Adrenal gland (tissue), 5 donors: Measurements from ENCODE around the gene HYAL4.
"Not testable (repeated sequence)": the region's sequence is repeated elsewhere in the genome, so short reads cannot be mapped to it uniquely, and the experiment has no call there.

Experiments used
- CTCF ChIP-seq, 6 experiments: fragments of 450-650 bp in 4 of 6; fragments of 200-600 bp in 2 of 6; sonication (generic) in 1 of 6; IDR thresholded peaks; 1 replicate in 5 of 6; 2 replicates in 1 of 6; pipeline versions ENCODE4 v1.5.1 to v1.8.0; 2016 to 2021; ENCODE audit warnings: antibody characterized with exemption in 6 of 6, mild to moderate bottlenecking in 2 of 6, moderate library complexity in 1 of 6
- POLR2A ChIP-seq, 2 donors: fragments of 450-650 bp; IDR thresholded peaks; one replicate each; pipeline ENCODE4 v1.6.1; 2017; ENCODE audit warnings: antibody characterized with exemption in 2 of 2, mild to moderate bottlenecking in 2 of 2, moderate library complexity in 1 of 2
- donor health status: DM: no; HTN: no; CAD: no.

DNA sequence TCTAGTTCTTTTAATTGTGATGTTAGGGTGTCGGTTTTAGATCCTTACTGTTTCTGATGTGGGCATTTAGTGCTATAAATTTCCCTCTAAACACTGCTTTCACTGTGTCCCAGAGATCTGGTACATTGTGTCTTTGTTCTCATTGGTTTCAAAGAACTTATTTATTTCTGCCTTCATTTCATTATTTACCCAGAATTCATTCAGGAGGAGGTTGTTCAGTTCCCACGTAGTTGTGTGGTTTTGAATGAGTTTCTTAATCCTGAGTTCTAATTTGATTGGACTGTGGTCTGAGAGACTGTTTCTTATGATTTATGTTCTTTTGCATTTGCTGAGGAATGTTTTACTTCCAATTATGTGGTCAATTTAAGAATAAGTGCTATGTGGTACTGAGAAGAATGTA is 9.3 kb downstream of the HYAL4 start:
- TF ChIP-seq CTCF, POLR2A (IDR thresholded peaks at IDR 0.05): not testable (repeated sequence)
